DOHH2 (cell line): ENCODE data around the gene CDK13.

Source experiments
- H3F3A ChIP-seq: fragments of 200-600 bp; sonication (generic), shearing (Covaris generic); 2 replicates; pipeline ENCODE4 v1.6.0; 2016; ENCODE audit warnings: antibody characterized with exemption, mild to moderate bottlenecking; ENCODE audit not compliant: control insufficient read depth, insufficient read depth
- H3K27ac ChIP-seq: fragments of 200-600 bp; sonication (generic); 2 replicates; pipeline ENCODE4 v1.5.1; 2014; ENCODE audit warnings: low read depth, mild to moderate bottlenecking, low read length, moderate library complexity
- H3K27me3 ChIP-seq: fragments of 200-600 bp; sonication (generic); 2 replicates; pipeline ENCODE4 v1.6.1; 2014; ENCODE audit warnings: mild to moderate bottlenecking, low read length, mixed read lengths; ENCODE audit not compliant: control insufficient read depth
- H3K36me3 ChIP-seq: fragments of 200-600 bp; sonication (generic); 2 replicates; pipeline ENCODE4 v1.6.1; 2014; ENCODE audit warnings: mild to moderate bottlenecking, low read length, moderate library complexity, mixed read lengths; ENCODE audit not compliant: control insufficient read depth
- H3K4me1 ChIP-seq: fragments of 200-600 bp; sonication (generic); 2 replicates; pipeline ENCODE4 v1.6.1; 2014; ENCODE audit warnings: mild to moderate bottlenecking, low read length, mixed read lengths; ENCODE audit not compliant: control insufficient read depth
- H3K4me2 ChIP-seq: fragments of 200-600 bp; sonication (generic); 2 replicates; pipeline ENCODE4 v1.6.0; 2014; ENCODE audit warnings: mild to moderate bottlenecking, low read length, moderate library complexity
- H3K4me3 ChIP-seq: fragments of 200-600 bp; sonication (generic); 2 replicates; pipeline ENCODE4 v1.5.1; 2014; ENCODE audit warnings: mild to moderate bottlenecking, low read length, mixed read lengths
- H3K79me2 ChIP-seq: fragments of 200-600 bp; sonication (generic); 2 replicates; pipeline ENCODE4 v1.6.1; 2014; ENCODE audit warnings: mild to moderate bottlenecking, low read length, mixed read lengths; ENCODE audit not compliant: control insufficient read depth
- H3K9me2 ChIP-seq: fragments of 200-600 bp; sonication (generic); replicated peaks from 2 replicates; pipeline ENCODE4 v1.6.1; 2014; ENCODE audit warnings: mild to moderate bottlenecking, low read length, mixed read lengths; ENCODE audit not compliant: control insufficient read depth
- H3K9me3 ChIP-seq: fragments of 200-600 bp; sonication (generic); 2 replicates; pipeline ENCODE4 v1.6.1; 2014; ENCODE audit warnings: antibody characterized with exemption, low read length, mixed read lengths; ENCODE audit not compliant: control insufficient read depth, insufficient read depth
- H4K20me1 ChIP-seq: fragments of 200-600 bp; sonication (generic); 2 replicates; pipeline ENCODE4 v1.6.0; 2014; ENCODE audit warnings: low read depth, mild to moderate bottlenecking, antibody characterized with exemption, low read length, moderate library complexity; ENCODE audit not compliant: control insufficient read depth, insufficient read depth
- EZH2phosphoT487 ChIP-seq: fragments of 200-600 bp; sonication (generic); IDR thresholded peaks from 2 replicates; pipeline ENCODE4 v1.6.1; 2017; ENCODE audit warnings: borderline replicate concordance, mild to moderate bottlenecking, antibody characterized with exemption, low read length, moderate library complexity, mixed read lengths
- TF ChIP-seq, protein P1 (sequence below): fragments of 200-600 bp; sonication (generic); IDR thresholded peaks from one replicate; pipeline ENCODE4 v1.5.1; 2014; ENCODE audit warnings: antibody characterized with exemption, mild to moderate bottlenecking, low read depth, low read length; ENCODE audit not compliant: poor library complexity, severe bottlenecking

CDK13 gene

DNA sequence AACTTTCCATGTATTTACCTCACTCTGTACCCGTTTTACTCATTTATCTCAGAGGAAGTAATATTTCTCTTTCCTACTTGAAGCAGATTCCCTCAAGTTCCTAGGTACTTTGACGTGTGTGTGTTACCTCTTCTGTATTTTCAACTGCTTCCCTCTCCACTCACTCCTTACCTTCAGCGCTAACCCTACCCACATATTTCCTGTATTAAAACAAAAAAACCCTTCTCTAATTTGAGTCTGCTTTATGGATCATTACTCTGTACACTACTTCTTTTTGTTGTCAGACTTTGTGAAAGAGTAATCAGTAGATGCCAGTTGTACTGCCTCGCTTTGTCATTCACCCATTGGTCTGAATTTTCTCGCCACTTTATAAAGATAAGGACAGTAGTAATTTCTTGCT lies 74.0 kb downstream of the CDK13 start:
- Histone ChIP-seq H3K27me3 (no peaks in the 10 kb centered on the region), H3K9me2 (no peaks in the 10 kb centered on the region)

DNA sequence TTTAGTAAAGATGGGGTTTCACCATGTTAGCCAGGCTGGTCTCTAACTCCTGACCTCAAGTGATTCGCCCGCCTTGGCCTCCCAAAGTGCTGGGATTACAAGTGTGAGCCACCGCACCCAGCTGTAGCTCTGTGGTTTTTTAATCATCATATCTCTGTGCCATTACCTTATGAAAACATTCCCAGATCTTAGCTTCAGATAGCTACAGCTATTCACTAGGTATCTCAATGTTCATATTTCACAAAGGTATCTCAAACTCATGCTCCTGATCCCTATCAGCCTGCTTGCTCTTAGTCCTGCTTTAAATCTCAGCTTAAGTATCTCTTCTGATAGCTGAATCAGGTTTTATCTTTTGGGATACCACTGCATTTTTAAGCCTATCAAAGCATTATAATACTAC lies 74.8 kb downstream of the CDK13 start:
- no peaks in the 10 kb centered on the region for H3K9me3 ChIP-seq
- H3K79me2 ChIP-seq: no peaks in the 10 kb centered on the region
- H3K4me2 ChIP-seq: no peak overlapping the region
- H3K27ac ChIP-seq: no peak overlapping the region
- H3F3A ChIP-seq: no peaks in the 10 kb centered on the region
- peaks cover 24% of the 10 kb centered on the region for H3K36me3 ChIP-seq
- no peaks in the 10 kb centered on the region for H3K9me2 ChIP-seq
- TF ChIP-seq EZH2phosphoT487: no peak
- TF ChIP-seq, protein P1, sequence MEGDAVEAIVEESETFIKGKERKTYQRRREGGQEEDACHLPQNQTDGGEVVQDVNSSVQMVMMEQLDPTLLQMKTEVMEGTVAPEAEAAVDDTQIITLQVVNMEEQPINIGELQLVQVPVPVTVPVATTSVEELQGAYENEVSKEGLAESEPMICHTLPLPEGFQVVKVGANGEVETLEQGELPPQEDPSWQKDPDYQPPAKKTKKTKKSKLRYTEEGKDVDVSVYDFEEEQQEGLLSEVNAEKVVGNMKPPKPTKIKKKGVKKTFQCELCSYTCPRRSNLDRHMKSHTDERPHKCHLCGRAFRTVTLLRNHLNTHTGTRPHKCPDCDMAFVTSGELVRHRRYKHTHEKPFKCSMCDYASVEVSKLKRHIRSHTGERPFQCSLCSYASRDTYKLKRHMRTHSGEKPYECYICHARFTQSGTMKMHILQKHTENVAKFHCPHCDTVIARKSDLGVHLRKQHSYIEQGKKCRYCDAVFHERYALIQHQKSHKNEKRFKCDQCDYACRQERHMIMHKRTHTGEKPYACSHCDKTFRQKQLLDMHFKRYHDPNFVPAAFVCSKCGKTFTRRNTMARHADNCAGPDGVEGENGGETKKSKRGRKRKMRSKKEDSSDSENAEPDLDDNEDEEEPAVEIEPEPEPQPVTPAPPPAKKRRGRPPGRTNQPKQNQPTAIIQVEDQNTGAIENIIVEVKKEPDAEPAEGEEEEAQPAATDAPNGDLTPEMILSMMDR: no peak
- no peaks in the 10 kb centered on the region for H3K27me3 ChIP-seq
- no peak overlapping the region for H3K4me3 ChIP-seq
- H4K20me1 ChIP-seq: no peaks in the 10 kb centered on the region
- H3K4me1 ChIP-seq: no peaks in the 10 kb centered on the region

More for the DNA sequence above, 74.0 kb downstream of the CDK13 start:
- Histone ChIP-seq H3K9me3 (no peaks in the 10 kb centered on the region), H3K36me3 (peaks cover 31% of the 10 kb centered on the region), H3K4me3 (no peak overlapping the region), H3K4me2 (no peak overlapping the region), H4K20me1 (no peaks in the 10 kb centered on the region), H3K27ac (no peak overlapping the region), H3K4me1 (no peaks in the 10 kb centered on the region), H3K79me2 (no peaks in the 10 kb centered on the region), H3F3A (no peaks in the 10 kb centered on the region)
- no peak for TF ChIP-seq EZH2phosphoT487
- TF ChIP-seq, protein P1: no peak

DNA sequence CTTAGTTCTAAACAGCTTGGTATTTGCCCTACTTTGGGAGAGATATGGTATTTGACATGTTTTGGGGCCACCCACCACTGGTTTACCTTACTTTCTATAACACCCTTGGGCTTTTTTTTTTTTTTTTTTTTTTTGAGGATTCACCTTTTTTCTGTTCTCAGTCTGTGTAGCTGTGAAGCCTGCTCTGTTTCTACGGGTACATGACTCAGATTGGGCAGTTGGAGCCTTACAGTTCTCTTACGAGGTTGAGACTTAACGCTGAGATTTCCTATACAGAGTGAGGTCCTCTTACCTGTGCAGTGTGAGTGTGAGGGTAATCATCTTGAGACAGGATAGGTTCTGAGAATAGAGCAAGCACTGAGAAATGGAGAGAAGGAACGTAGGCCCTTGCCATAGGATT lies 77.5 kb downstream of the CDK13 start:
- H3K27ac ChIP-seq: no peak overlapping the region
- no peaks in the 10 kb centered on the region for H3K27me3 ChIP-seq
- H3K4me1 ChIP-seq: no peaks in the 10 kb centered on the region
- no peaks in the 10 kb centered on the region for H4K20me1 ChIP-seq
- TF ChIP-seq, protein P1: no peak
- TF ChIP-seq EZH2phosphoT487: no peak
- no peak overlapping the region for H3K4me3 ChIP-seq
- H3K79me2 ChIP-seq: peaks cover 10% of the 10 kb centered on the region
- H3K36me3 ChIP-seq: peaks cover 32% of the 10 kb centered on the region
- no peak overlapping the region for H3K4me2 ChIP-seq
- no peaks in the 10 kb centered on the region for H3K9me2 ChIP-seq
- H3K9me3 ChIP-seq: no peaks in the 10 kb centered on the region
- no peaks in the 10 kb centered on the region for H3F3A ChIP-seq
